Ovary (tissue), 9 donors: ENCODE data around the gene SFT2D1. TPM values are rescaled to one million over a fixed set of nuclear protein-coding genes. Genes with fewer than 3 reads are reported as not detected.
"Not testable (repeated sequence)": the region's sequence is repeated elsewhere in the genome, so short reads cannot be mapped to it uniquely, and the experiment has no call there.

ENCODE experiments used
- DNase-seq, 5 donors: peaks; one replicate each; pipeline ENCODE4 v3.0.0-alpha.2; 2019 to 2020
- H3K27ac ChIP-seq, 2 donors: fragments of 200-600 bp; one replicate each; pipeline versions ENCODE4 v1.5.1 to v1.8.0; 2019 to 2022
- H3K27me3 ChIP-seq: fragments of 200-600 bp; one replicate; pipeline ENCODE4 v1.8.0; 2022
- H3K36me3 ChIP-seq: fragments of 200-600 bp; sonication (generic); one replicate; pipeline ENCODE4 v1.5.1; 2019
- H3K4me1 ChIP-seq: one replicate; pipeline ENCODE4 v1.8.1; 2013; ENCODE audit warnings: mild to moderate bottlenecking, moderate library complexity; ENCODE audit not compliant: insufficient read depth
- H3K4me3 ChIP-seq: fragments of 200-600 bp; sonication (generic); one replicate; pipeline ENCODE4 v1.5.1; 2017
- H3K9me3 ChIP-seq, 2 donors: fragments of 200-600 bp in 1 of 2; sonication (generic) in 1 of 2; one replicate each; pipeline versions ENCODE4 v1.5.1 to v1.8.1; 2013 to 2019; ENCODE audit warnings: mild to moderate bottlenecking in 1 of 2, moderate library complexity in 1 of 2
- EP300 ChIP-seq: sonication (generic); formaldehyde crosslinking; IDR thresholded peaks from one replicate; pipeline ENCODE4 v1.6.1; 2017; ENCODE audit warnings: antibody characterized with exemption
- POLR2A ChIP-seq: fragments of 450-650 bp; IDR thresholded peaks from one replicate; pipeline ENCODE4 v1.6.1; 2017; ENCODE audit warnings: antibody characterized with exemption, mild to moderate bottlenecking, moderate library complexity
- WGBS, 3 donors: extraction: QIAGEN DNeasy Blood & Tissue Kit in 1 of 3; methylation state at CpG; one replicate each; pipeline versions ENCODE4 v1.1.5 to v1.1.7; 2013 to 2017; 5-methylcytosine and 5-hydroxymethylcytosine counted together
- intact Hi-C, 4 donors: fragments of 100-400 bp; cut with DNase I; formaldehyde crosslinking; loops; one replicate each; pipeline versions ENCODE4 v1.11.0 to v1.15.1; 2022 to 2023
- polyA plus RNA-seq, 2 donors: library from polyadenylated mRNA; stranded (reverse); fragments of 200-250 nt in 1 of 2; fragments of 350-450 nt in 1 of 2; fragmentation: Illumina TruSeq in 1 of 2; extraction: RNeasy Lipid Tissue Mini Kit (QIAGEN cat#74804) in 1 of 2; gene quantifications; one replicate each; pipeline ENCODE4 v1.2.3, GENCODE V29; 2013 to 2014
- total RNA-seq, 7 donors: library from RNA; depleted of rRNA in 2 of 7; stranded (reverse); fragments of >200 nt in 2 of 7; fragmentation: NEBNext Ultra II Directional in 3 of 7; extraction: Animal tissue kit (Norgen Biotek cat#: 25700) in 3 of 7; gene quantifications; one replicate each; pipeline versions ENCODE4 v1.1.0 to v1.2.4, GENCODE V29; 2016 to 2023
- TF ChIP-seq, protein P1 (sequence below), 3 donors: fragments of 450-650 bp in 2 of 3; fragments of 200-600 bp in 1 of 3; IDR thresholded peaks; one replicate each; pipeline versions ENCODE4 v1.5.1 to v1.8.0; 2016 to 2022; ENCODE audit warnings: antibody characterized with exemption in 3 of 3, mild to moderate bottlenecking in 1 of 3
- donor health status: DM: no; HTN: no; CAD: no; lungs with moderate emphysema.
- donor health status: DM: no; HTN: no; CAD: no.
- donor health status: Bipolar disorder and iron deficiency.
- donor health status: DM: yes; HTN: yes; CAD: no.
- donor health status: DM: no; HTN: no; CAD: no.
- donor health status: DM: yes; HTN: yes; CAD: no.

SFT2D1 gene
- total and polyA plus RNA-seq, 9 donors, result 25.9 to 50.3 (median 34.4) TPM

DNA sequence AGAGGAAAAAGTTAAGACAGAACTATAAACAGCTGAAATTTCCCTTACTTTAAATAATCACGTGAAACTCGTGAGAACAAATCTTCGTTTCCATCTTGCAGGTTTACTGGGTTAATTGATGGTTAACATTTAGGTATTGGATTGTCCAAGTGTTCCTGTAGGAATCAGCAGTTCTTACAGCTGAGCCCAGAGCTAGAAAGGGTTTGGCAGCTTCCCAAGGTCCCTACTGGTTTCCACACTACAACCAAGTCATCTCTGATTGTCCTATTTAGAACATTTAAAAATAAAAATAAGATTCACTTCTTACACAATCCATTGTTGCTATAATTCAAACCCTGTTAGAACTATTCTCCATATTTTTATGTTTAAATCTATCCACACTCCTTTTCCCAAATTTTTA, 24.6 kb upstream of the SFT2D1 start:
- no peak for DNase-seq
- intact Hi-C loops, result no loop called here

DNA sequence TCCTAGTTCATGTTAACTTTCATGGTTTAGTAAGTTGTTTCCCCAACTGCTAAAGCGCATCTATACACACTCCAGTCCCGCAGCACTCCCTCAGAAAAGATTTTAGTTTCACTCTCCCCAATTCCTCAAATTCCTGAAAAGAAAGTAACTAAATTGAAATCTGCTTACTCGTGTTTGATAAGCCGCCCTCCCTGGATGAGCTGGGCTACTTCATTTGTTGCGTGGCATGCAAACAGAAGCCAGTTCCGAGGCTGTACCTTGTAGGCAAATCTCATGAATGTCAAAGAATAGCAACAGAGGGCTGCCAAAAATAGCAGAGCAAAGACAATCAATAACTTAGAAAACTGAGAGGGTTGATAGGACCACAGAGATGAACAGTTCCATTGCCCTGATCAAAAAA, 23.5 kb upstream of the SFT2D1 start:
- intact Hi-C loops, result no loop called here
- 69 to 75% (median 75%) methylated on average over 6 of the region's 6 CpGs for WGBS, 3 donors

More for the DNA sequence above, 24.6 kb upstream of the SFT2D1 start:
- Histone ChIP-seq H3K36me3 (no peaks in the 10 kb centered on the region), H3K4me3 (no peak overlapping the region), H3K27me3 (no peaks in the 10 kb centered on the region), H3K9me3 (no peaks in the 10 kb centered on the region), H3K27ac (no peak overlapping the region), H3K4me1 (no peaks in the 10 kb centered on the region)
- no peak for TF ChIP-seq POLR2A
- TF ChIP-seq, protein P1, sequence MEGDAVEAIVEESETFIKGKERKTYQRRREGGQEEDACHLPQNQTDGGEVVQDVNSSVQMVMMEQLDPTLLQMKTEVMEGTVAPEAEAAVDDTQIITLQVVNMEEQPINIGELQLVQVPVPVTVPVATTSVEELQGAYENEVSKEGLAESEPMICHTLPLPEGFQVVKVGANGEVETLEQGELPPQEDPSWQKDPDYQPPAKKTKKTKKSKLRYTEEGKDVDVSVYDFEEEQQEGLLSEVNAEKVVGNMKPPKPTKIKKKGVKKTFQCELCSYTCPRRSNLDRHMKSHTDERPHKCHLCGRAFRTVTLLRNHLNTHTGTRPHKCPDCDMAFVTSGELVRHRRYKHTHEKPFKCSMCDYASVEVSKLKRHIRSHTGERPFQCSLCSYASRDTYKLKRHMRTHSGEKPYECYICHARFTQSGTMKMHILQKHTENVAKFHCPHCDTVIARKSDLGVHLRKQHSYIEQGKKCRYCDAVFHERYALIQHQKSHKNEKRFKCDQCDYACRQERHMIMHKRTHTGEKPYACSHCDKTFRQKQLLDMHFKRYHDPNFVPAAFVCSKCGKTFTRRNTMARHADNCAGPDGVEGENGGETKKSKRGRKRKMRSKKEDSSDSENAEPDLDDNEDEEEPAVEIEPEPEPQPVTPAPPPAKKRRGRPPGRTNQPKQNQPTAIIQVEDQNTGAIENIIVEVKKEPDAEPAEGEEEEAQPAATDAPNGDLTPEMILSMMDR (IDR thresholded peaks at IDR 0.05), result no peak
- no peak for TF ChIP-seq EP300
- 72 to 92% (median 80%) methylated on average over 3 of the region's 3 CpGs for WGBS, 3 donors

DNA sequence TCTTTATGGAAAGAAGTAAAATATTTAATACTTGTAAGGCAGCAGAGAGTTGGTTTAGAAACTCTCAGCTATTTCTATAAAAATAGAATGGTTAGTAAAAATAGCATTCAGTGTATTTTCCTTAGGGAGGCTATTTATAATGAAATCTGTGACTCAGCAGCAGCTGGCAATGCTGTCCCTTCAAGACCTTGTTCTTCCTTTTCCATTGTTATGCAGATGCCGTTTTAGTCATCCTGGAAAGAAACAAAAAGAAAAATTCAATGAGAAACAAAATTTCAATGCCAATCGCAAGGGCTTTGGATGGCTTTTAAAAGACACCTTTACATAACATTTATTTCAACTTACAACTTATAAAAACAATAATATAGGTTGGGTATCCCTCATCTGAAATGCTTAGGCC, 22.9 kb upstream of the SFT2D1 start:
- Histone ChIP-seq H3K27me3 (no peaks in the 10 kb centered on the region), H3K9me3 (no peaks in the 10 kb centered on the region), H3K4me1 (no peaks in the 10 kb centered on the region), H3K27ac (no peak overlapping the region), H3K36me3 (no peaks in the 10 kb centered on the region), H3K4me3 (no peak overlapping the region)
- WGBS, 3 donors, result 35 to 41% (median 40%) methylated on average over 2 of the region's 2 CpGs
- intact Hi-C loops, result no loop called here
- DNase-seq, result no peak
- TF ChIP-seq EP300 (no peak), POLR2A (no peak)
- TF ChIP-seq, protein P1 (IDR thresholded peaks at IDR 0.05), result no peak

More for the DNA sequence above, 23.5 kb upstream of the SFT2D1 start:
- TF ChIP-seq POLR2A (no peak), EP300 (no peak)
- TF ChIP-seq, protein P1 (IDR thresholded peaks at IDR 0.05), result no peak
- Histone ChIP-seq H3K27me3 (no peaks in the 10 kb centered on the region), H3K27ac (no peak overlapping the region), H3K36me3 (no peaks in the 10 kb centered on the region), H3K9me3 (no peaks in the 10 kb centered on the region), H3K4me1 (no peaks in the 10 kb centered on the region), H3K4me3 (no peak overlapping the region)
- DNase-seq, result no peak

DNA sequence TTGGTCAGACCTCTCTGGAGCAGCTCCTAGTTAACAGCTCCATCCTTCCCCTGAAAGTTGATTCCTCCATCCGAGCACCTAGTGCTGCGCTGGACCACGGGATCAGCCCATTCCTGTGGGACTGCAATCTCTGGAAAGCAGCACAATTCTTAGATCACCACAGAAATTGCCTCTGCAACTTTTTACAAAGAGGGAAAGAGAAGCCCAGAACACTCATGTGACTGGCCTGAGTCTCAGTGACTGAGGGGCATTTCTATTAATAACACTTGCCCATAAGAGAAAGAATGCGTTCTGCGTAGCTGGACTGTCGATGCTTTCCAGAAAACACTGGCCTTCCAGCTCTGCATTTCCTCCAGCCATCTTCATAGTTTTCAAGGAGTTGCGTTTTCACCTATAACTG, 22.1 kb upstream of the SFT2D1 start:
- DNase-seq, result no peak
- intact Hi-C loops, result no loop called here
- no peaks in the 10 kb centered on the region for H3K4me1 ChIP-seq
- 72 to 85% (median 73%) methylated on average over 7 of the region's 7 CpGs for WGBS, 3 donors
- no peaks in the 10 kb centered on the region for H3K27me3 ChIP-seq
- no peaks in the 10 kb centered on the region for H3K9me3 ChIP-seq
- H3K27ac ChIP-seq, result no peak overlapping the region
- no peak overlapping the region for H3K4me3 ChIP-seq
- no peak for TF ChIP-seq EP300
- TF ChIP-seq POLR2A, result no peak
- TF ChIP-seq, protein P1 (IDR thresholded peaks at IDR 0.05), result no peak
- no peaks in the 10 kb centered on the region for H3K36me3 ChIP-seq

DNA sequence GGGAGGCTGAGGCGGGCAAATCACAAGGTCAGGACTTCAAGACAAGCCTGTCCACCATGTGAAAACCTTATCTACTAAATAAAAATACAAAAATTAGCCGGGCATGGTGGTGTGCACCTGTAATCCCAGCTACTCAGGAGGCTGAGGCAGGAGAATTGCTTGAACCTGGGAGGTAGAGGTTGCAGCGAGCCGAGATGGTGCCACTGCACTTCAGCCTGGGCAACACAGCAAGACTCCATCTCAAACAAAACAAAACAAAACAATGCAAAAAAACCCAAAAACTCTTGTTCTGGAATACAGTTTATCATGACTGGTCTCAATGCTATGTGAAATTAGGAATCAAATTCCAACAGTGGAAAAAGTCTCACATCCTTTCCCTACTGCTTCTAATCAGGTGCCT, 20.1 kb upstream of the SFT2D1 start:
- H3K36me3 ChIP-seq, DNase-seq, intact Hi-C loops, H3K9me3 ChIP-seq, H3K4me3 ChIP-seq, H3K27me3 ChIP-seq, H3K4me1 ChIP-seq, H3K27ac ChIP-seq: not testable (repeated sequence)
- WGBS, 3 donors, result 90 to 97% (median 97%) methylated on average over 4 of the region's 4 CpGs
